ENCODE data around the gene WHAMM. TPM values are rescaled to one million over a fixed set of nuclear protein-coding genes. Genes with fewer than 3 reads are reported as not detected.

The WHAMM gene
- total RNA-seq, 6 experiments from 2014 or later: 3.7 to 6.5 (median 4.7) TPM

GRCh38 chr15:82823049-82823448, 13.6 kb downstream of the WHAMM start:
- DNase-seq (peak in 1 of 3 donors; percentile 66), ATAC-seq (no peak)
- peaks cover 0 to 9% (median 2%) of the 10 kb centered on the region in 4 donors for H3K4me1 ChIP-seq
- no peak overlapping the region for H3K27ac ChIP-seq
- no peak overlapping the region for H3K4me3 ChIP-seq
- no peaks in the 10 kb centered on the region for H3K9me3 ChIP-seq
- WGBS (ENCODE audit: insufficient coverage, low coverage, low lambda C conversion rate, missing lambda C conversion rate): 52% methylated on average over 5 of the region's 5 CpGs
- intact Hi-C loops (cut with DNase I): no loop called here
- no peaks in the 10 kb centered on the region for H3K27me3 ChIP-seq
- TF ChIP-seq POLR2A (IDR thresholded peaks at IDR 0.05) (no peak), CTCF (IDR thresholded peaks at IDR 0.05) (no peak)
- H3K36me3 ChIP-seq: peaks cover 5 to 81% (median 34%) of the 10 kb centered on the region in 4 donors

DNA sequence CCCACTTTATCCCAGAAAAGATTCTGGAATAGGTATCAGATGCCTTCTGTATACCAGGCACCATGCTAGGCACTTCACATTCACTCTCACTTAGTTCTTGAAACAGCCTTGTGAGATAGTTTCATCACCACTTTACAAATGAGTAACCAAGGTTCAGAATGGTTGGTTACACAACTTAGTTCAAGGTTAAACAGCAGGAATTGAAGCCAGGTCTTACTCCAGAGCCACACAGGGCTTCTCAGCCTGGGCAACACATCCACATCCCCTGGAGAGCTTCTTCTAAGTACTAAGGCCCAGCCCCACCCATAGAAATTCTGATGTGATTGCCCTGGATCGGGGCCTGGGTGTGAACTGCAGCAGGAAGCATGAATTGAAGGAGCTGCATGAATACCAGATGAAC, 18.6 kb downstream of the WHAMM start:
- DNase-seq (no peak), ATAC-seq (peak; percentile 74 to 90 (median 87))
- H3K4me1 ChIP-seq: peaks cover 0 to 38% (median 25%) of the 10 kb centered on the region in 4 donors
- no peaks in the 10 kb centered on the region for H3K27me3 ChIP-seq
- H3K27ac ChIP-seq: peak overlapping the region in 2 of 3 donors; percentile 28 to 29
- WGBS (ENCODE audit: insufficient coverage, low coverage, low lambda C conversion rate, missing lambda C conversion rate): 60% methylated on average over 1 of the region's 1 CpG
- H3K9me3 ChIP-seq: no peaks in the 10 kb centered on the region
- no peak overlapping the region for H3K4me3 ChIP-seq
- H3K36me3 ChIP-seq: peaks cover 11 to 87% (median 26%) of the 10 kb centered on the region in 4 donors
- no peak for TF ChIP-seq CTCF (IDR thresholded peaks at IDR 0.05)
- TF ChIP-seq POLR2A (IDR thresholded peaks at IDR 0.05): no peak
- intact Hi-C loops (cut with DNase I): no loop called here

- H3K36me3 ChIP-seq: peaks cover 14 to 87% (median 24%) of the 10 kb centered on the region in 4 donors
- intact Hi-C loops (cut with DNase I): no loop called here
- TF ChIP-seq POLR2A (IDR thresholded peaks at IDR 0.05) (no peak), CTCF (IDR thresholded peaks at IDR 0.05) (no peak)
- 100% methylated on average over 3 of the region's 4 CpGs for WGBS (ENCODE audit: insufficient coverage, low coverage, low lambda C conversion rate, missing lambda C conversion rate)
- H3K9me3 ChIP-seq: no peaks in the 10 kb centered on the region
- no peaks in the 10 kb centered on the region for H3K27me3 ChIP-seq
- ATAC-seq (no peak), DNase-seq (no peak)
- H3K27ac ChIP-seq: no peak overlapping the region
- H3K4me3 ChIP-seq: no peak overlapping the region
- peaks cover 0 to 42% (median 26%) of the 10 kb centered on the region in 4 donors for H3K4me1 ChIP-seq
Observed at GRCh38 chr15:82829234-82829633, 19.8 kb downstream of the WHAMM start.

- ATAC-seq: peak; percentile 32 to 47 (median 44)
- 68% methylated on average over 16 of the region's 18 CpGs for WGBS (ENCODE audit: insufficient coverage, low coverage, low lambda C conversion rate, missing lambda C conversion rate)
- Histone ChIP-seq H3K4me1 (peaks cover 0 to 42% (median 26%) of the 10 kb centered on the region in 4 donors), H3K9me3 (no peaks in the 10 kb centered on the region), H3K36me3 (peaks cover 14 to 87% (median 25%) of the 10 kb centered on the region in 4 donors), H3K27ac (no peak overlapping the region), H3K4me3 (no peak overlapping the region), H3K27me3 (no peaks in the 10 kb centered on the region)
- intact Hi-C loops (cut with DNase I): no loop called here
- TF ChIP-seq CTCF (IDR thresholded peaks at IDR 0.05): no peak
- TF ChIP-seq POLR2A (IDR thresholded peaks at IDR 0.05): no peak
- DNase-seq: peak in 2 of 3 donors; percentile 50 to 76
Observed at GRCh38 chr15:82830427-82831173, 21.2 kb downstream of the WHAMM start.
